ENCODE measurements around the gene ACOT2.

Gene ACOT2

DNA sequence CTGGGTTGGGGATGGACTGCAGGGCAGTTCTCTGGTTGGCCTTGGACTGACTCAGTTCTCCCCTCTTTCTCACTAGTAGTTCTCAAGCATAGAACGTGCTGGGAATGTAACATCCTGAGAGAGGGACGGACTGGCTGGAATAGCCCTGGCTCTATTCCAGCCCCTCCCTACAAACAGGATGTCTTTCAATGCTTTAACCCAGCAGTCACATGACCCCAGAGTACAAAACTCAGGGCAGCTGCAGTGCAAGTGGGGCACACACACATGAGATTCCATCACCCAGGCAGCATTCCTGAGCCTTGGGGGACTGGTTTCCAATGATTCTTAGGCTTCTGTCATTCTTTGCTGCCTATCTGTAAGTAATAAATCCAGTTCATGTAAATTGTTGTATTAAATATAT lies 41.7 kb downstream of the ACOT2 start:
- ATAC-seq (replicated peaks; ENCODE audit: extremely low read depth, poor library complexity, severe bottlenecking): no peak
- Mint-ChIP-seq H3K4me3 (no peak overlapping the region), H3K9me3 (no peaks in the 10 kb centered on the region), H3K27me3 (no peaks in the 10 kb centered on the region), H3K4me1 (no peaks in the 10 kb centered on the region), H3K36me3 (ENCODE audit: insufficient read depth) (peaks cover 5% of the 10 kb centered on the region), H3K27ac (ENCODE audit: low read depth) (no peak overlapping the region)
- DNase-seq (ENCODE audit: low spot score in 2 of 2): no peak

GRCh38 chr14:73612339-73613045 lies 43.5 kb downstream of the ACOT2 start, which contains the start of gene ACOT6:
TSS of gene ACOT6 (plus strand) at chr14:73612517. CDS start at chr14:73612572, 55 bp downstream.
- DNase-seq (ENCODE audit: low spot score in 2 of 2) (peak; percentile 50 to 56), ATAC-seq (replicated peaks; ENCODE audit: extremely low read depth, poor library complexity, severe bottlenecking) (peak; percentile 94)
- peaks cover 5% of the 10 kb centered on the region for H3K36me3 Mint-ChIP-seq (ENCODE audit: insufficient read depth)
- peak within 1 kb of the TSS; percentile 86 for H3K4me3 Mint-ChIP-seq
- peak within 1 kb of the TSS; percentile 87 for H3K27ac Mint-ChIP-seq (ENCODE audit: low read depth)
- H3K27me3 Mint-ChIP-seq: no peaks in the 10 kb centered on the region
- H3K9me3 Mint-ChIP-seq: no peaks in the 10 kb centered on the region
- no peaks in the 10 kb centered on the region for H3K4me1 Mint-ChIP-seq

- no peaks in the 10 kb centered on the region for H3K27me3 Mint-ChIP-seq
- peak overlapping the region; percentile 86 for H3K4me3 Mint-ChIP-seq
- H3K4me1 Mint-ChIP-seq: no peaks in the 10 kb centered on the region
- H3K27ac Mint-ChIP-seq (ENCODE audit: low read depth): peak overlapping the region; percentile 87
- H3K36me3 Mint-ChIP-seq (ENCODE audit: insufficient read depth): peaks cover 5% of the 10 kb centered on the region
- peak; percentile 7 for ATAC-seq (replicated peaks; ENCODE audit: extremely low read depth, poor library complexity, severe bottlenecking)
- H3K9me3 Mint-ChIP-seq: no peaks in the 10 kb centered on the region
- DNase-seq (ENCODE audit: low spot score in 2 of 2): no peak
These were observed 44.0 kb downstream of the ACOT2 start for GRCh38 chr14:73613046-73613383.

DNA sequence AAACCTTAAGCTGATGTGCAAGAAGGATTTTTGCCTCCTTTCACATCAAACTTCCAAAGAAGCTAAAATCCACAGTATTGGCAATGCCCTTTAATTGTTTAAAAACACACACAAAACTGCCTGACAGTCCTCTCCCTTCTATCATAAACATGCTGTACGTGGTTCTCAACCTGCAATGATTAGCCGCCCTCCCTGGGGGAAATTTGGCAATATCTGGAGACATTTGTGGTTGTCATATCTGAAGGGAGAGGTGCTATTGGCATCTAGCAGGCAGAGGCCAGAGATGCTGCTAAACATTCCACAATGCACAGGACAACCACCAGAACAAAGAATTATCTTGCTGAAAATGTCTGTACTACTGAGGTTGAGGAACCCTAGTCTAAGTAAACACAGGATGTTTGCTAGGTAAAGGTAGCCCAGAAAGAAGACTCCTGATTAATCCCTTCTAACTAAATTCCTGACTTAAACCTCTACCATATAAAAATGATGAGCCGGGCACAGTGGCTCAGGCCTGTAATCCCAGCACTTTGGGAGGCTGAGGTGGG lies 44.5 kb downstream of the ACOT2 start:
- H3K36me3 Mint-ChIP-seq (ENCODE audit: insufficient read depth): peaks cover 5% of the 10 kb centered on the region
- H3K27ac Mint-ChIP-seq (ENCODE audit: low read depth): peak overlapping the region; percentile 87
- no peaks in the 10 kb centered on the region for H3K27me3 Mint-ChIP-seq
- DNase-seq (ENCODE audit: low spot score in 2 of 2): no peak
- H3K9me3 Mint-ChIP-seq: no peaks in the 10 kb centered on the region
- no peak for ATAC-seq (replicated peaks; ENCODE audit: extremely low read depth, poor library complexity, severe bottlenecking)
- H3K4me1 Mint-ChIP-seq: no peaks in the 10 kb centered on the region
- H3K4me3 Mint-ChIP-seq: peak overlapping the region; percentile 86

DNA sequence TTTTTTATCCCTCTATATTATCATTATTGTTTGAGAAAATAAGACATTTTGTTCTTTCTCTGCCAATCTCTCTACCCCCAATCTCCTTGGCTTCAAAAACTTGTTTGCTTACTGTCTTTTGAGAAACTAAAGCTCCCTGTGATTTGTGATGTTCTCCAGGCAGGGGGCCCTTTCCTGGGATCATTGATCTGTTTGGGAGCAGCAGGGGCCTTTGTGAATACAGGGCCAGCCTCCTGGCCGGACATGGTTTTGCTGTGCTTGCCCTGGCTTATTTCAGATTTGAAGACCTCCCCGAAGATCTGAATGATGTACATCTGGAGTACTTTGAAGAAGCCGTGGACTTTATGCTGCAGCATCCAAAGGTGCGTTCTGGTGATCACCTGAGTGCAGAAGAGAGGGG lies 47.8 kb downstream of the ACOT2 start:
- Mint-ChIP-seq H3K27me3 (no peaks in the 10 kb centered on the region), H3K4me1 (no peaks in the 10 kb centered on the region)
- ATAC-seq (replicated peaks; ENCODE audit: extremely low read depth, poor library complexity, severe bottlenecking): no peak

DNA sequence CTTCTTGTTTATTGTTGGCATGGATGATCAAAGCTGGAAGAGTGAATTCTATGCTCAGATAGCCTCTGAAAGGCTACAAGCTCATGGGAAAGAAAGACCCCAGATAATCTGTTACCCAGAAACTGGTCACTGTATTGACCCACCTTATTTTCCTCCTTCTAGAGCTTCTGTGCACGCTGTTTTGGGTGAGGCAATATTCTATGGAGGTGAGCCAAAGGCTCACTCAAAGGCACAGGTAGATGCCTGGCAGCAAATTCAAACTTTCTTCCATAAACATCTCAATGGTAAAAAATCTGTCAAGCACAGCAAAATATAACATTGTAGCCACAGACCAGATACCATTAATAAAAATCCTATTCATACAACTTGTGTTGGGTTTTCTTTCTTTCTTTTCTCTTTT lies 50.5 kb downstream of the ACOT2 start:
- H3K4me1 Mint-ChIP-seq: no peaks in the 10 kb centered on the region
- ATAC-seq (replicated peaks; ENCODE audit: extremely low read depth, poor library complexity, severe bottlenecking) (no peak), DNase-seq (ENCODE audit: low spot score in 2 of 2) (no peak)
- H3K4me3 Mint-ChIP-seq: no peak overlapping the region
- H3K27ac Mint-ChIP-seq (ENCODE audit: low read depth): no peak overlapping the region
- no peaks in the 10 kb centered on the region for H3K9me3 Mint-ChIP-seq
- no peaks in the 10 kb centered on the region for H3K27me3 Mint-ChIP-seq
- H3K36me3 Mint-ChIP-seq (ENCODE audit: insufficient read depth): peaks cover 2% of the 10 kb centered on the region

More for the DNA sequence above, 47.8 kb downstream of the ACOT2 start:
- H3K9me3 Mint-ChIP-seq: no peaks in the 10 kb centered on the region
- DNase-seq (ENCODE audit: low spot score in 2 of 2): no peak
- H3K27ac Mint-ChIP-seq (ENCODE audit: low read depth): no peak overlapping the region
- peaks cover 5% of the 10 kb centered on the region for H3K36me3 Mint-ChIP-seq (ENCODE audit: insufficient read depth)
- H3K4me3 Mint-ChIP-seq: no peak overlapping the region

GRCh38 chr14:73620268-73620667 lies 51.3 kb downstream of the ACOT2 start:
- H3K36me3 Mint-ChIP-seq (ENCODE audit: insufficient read depth): peaks cover 2% of the 10 kb centered on the region
- H3K9me3 Mint-ChIP-seq: no peaks in the 10 kb centered on the region
- no peaks in the 10 kb centered on the region for H3K27me3 Mint-ChIP-seq
- no peaks in the 10 kb centered on the region for H3K4me1 Mint-ChIP-seq
- ATAC-seq (replicated peaks; ENCODE audit: extremely low read depth, poor library complexity, severe bottlenecking) (no peak), DNase-seq (ENCODE audit: low spot score in 2 of 2) (no peak)
- no peak overlapping the region for H3K4me3 Mint-ChIP-seq
- no peak overlapping the region for H3K27ac Mint-ChIP-seq (ENCODE audit: low read depth)

GRCh38 chr14:73623504-73624054 lies 54.6 kb downstream of the ACOT2 start:
- Mint-ChIP-seq H3K27me3 (no peaks in the 10 kb centered on the region), H3K4me1 (no peaks in the 10 kb centered on the region), H3K4me3 (no peak overlapping the region), H3K27ac (ENCODE audit: low read depth) (no peak overlapping the region), H3K9me3 (no peaks in the 10 kb centered on the region), H3K36me3 (ENCODE audit: insufficient read depth) (no peaks in the 10 kb centered on the region)
- DNase-seq (ENCODE audit: low spot score in 2 of 2) (no peak), ATAC-seq (replicated peaks; ENCODE audit: extremely low read depth, poor library complexity, severe bottlenecking) (no peak)

Measured in central memory CD8-positive, alpha-beta T cell (primary cell).